KMS-11 (cell line): ENCODE results near the gene ARHGAP28.

Experiments used
- H2AFZ ChIP-seq: fragments of 200-600 bp; sonication (generic); 2 replicates; pipeline ENCODE4 v1.6.1; 2016; ENCODE audit warnings: antibody characterized with exemption, mixed run types, low read depth
- H3K27ac ChIP-seq: fragments of 200-600 bp; sonication (generic); 2 replicates; pipeline ENCODE4 v1.6.1; 2016; ENCODE audit warnings: mild to moderate bottlenecking, mixed run types
- H3K27me3 ChIP-seq: fragments of 200-600 bp; sonication (generic); 2 replicates; pipeline ENCODE4 v1.6.1; 2017; ENCODE audit warnings: mild to moderate bottlenecking, low read depth, mixed run types, moderate library complexity; ENCODE audit not compliant: insufficient read depth
- H3K36me3 ChIP-seq: fragments of 200-600 bp; sonication (generic); 2 replicates; pipeline ENCODE4 v1.6.1; 2017; ENCODE audit warnings: mild to moderate bottlenecking, mixed run types; ENCODE audit not compliant: insufficient read depth
- H3K4me1 ChIP-seq: fragments of 200-600 bp; sonication (generic); 2 replicates; pipeline ENCODE4 v1.6.1; 2016; ENCODE audit warnings: mild to moderate bottlenecking, low read depth, mixed run types; ENCODE audit not compliant: poor library complexity, severe bottlenecking
- H3K4me2 ChIP-seq: fragments of 200-600 bp; sonication (generic); 2 replicates; pipeline ENCODE4 v1.7.0; 2016; ENCODE audit warnings: mild to moderate bottlenecking, mixed run types
- H3K4me3 ChIP-seq: fragments of 200-600 bp; sonication (generic); IDR thresholded peaks from 2 replicates; pipeline ENCODE4 v1.6.1; 2017; ENCODE audit warnings: low read depth, low read length, mixed read lengths; ENCODE audit not compliant: insufficient read depth
- H3K79me2 ChIP-seq: fragments of 200-600 bp; sonication (generic); 2 replicates; pipeline ENCODE4 v1.6.1; 2016; ENCODE audit warnings: low read depth, mixed run types; ENCODE audit not compliant: insufficient read depth
- H3K9ac ChIP-seq: fragments of 200-600 bp; sonication (generic); 2 replicates; pipeline ENCODE4 v1.6.1; 2016; ENCODE audit warnings: mild to moderate bottlenecking, mixed run types
- H4K20me1 ChIP-seq: fragments of 200-600 bp; sonication (generic); 2 replicates; pipeline ENCODE4 v1.6.1; 2016; ENCODE audit warnings: mild to moderate bottlenecking, mixed run types; ENCODE audit not compliant: insufficient read depth
- CTCF ChIP-seq: fragments of 200-600 bp; sonication (generic); conservative IDR thresholded peaks from 2 replicates; pipeline ENCODE4 v1.6.1; 2017; ENCODE audit warnings: low read depth, mild to moderate bottlenecking, antibody characterized with exemption, low read length, moderate library complexity, mixed read lengths

ARHGAP28 gene

GRCh38 chr18:6784046-6784445, 54.5 kb downstream of the ARHGAP28 start:
- Histone ChIP-seq H3K4me3 (no peak overlapping the region), H3K4me2 (no peak overlapping the region), H3K79me2 (no peaks in the 10 kb centered on the region), H2AFZ (no peak overlapping the region), H3K9ac (no peak overlapping the region), H3K27me3 (no peaks in the 10 kb centered on the region), H4K20me1 (no peaks in the 10 kb centered on the region), H3K36me3 (no peaks in the 10 kb centered on the region), H3K4me1 (no peaks in the 10 kb centered on the region), H3K27ac (no peak overlapping the region)
- no peak for TF ChIP-seq CTCF

GRCh38 chr18:6785001-6785400, 55.5 kb downstream of the ARHGAP28 start:
- Histone ChIP-seq H2AFZ (no peak overlapping the region), H3K27ac (no peak overlapping the region), H3K9ac (no peak overlapping the region), H3K4me1 (no peaks in the 10 kb centered on the region), H3K79me2 (no peaks in the 10 kb centered on the region), H3K4me2 (no peak overlapping the region), H3K4me3 (no peak overlapping the region), H3K36me3 (no peaks in the 10 kb centered on the region), H3K27me3 (no peaks in the 10 kb centered on the region), H4K20me1 (no peaks in the 10 kb centered on the region)
- no peak for TF ChIP-seq CTCF

- no peak for TF ChIP-seq CTCF
- Histone ChIP-seq H3K27ac (no peak overlapping the region), H3K79me2 (no peaks in the 10 kb centered on the region), H3K36me3 (no peaks in the 10 kb centered on the region), H3K27me3 (no peaks in the 10 kb centered on the region), H3K4me3 (no peak overlapping the region), H3K4me1 (no peaks in the 10 kb centered on the region), H2AFZ (no peak overlapping the region), H3K4me2 (no peak overlapping the region), H3K9ac (no peak overlapping the region), H4K20me1 (no peaks in the 10 kb centered on the region)
Measured at GRCh38 chr18:6785411-6785810, 55.9 kb downstream of the ARHGAP28 start.

- Histone ChIP-seq H3K4me3 (no peak overlapping the region), H4K20me1 (no peaks in the 10 kb centered on the region), H2AFZ (no peak overlapping the region), H3K4me2 (no peak overlapping the region), H3K9ac (no peak overlapping the region), H3K27ac (no peak overlapping the region), H3K79me2 (no peaks in the 10 kb centered on the region), H3K27me3 (no peaks in the 10 kb centered on the region), H3K4me1 (no peaks in the 10 kb centered on the region), H3K36me3 (no peaks in the 10 kb centered on the region)
- no peak for TF ChIP-seq CTCF
Measured at GRCh38 chr18:6792391-6792790, 62.9 kb downstream of the ARHGAP28 start.

- H3K27ac ChIP-seq = no peak overlapping the region
- no peaks in the 10 kb centered on the region for H3K79me2 ChIP-seq
- no peaks in the 10 kb centered on the region for H3K4me1 ChIP-seq
- H3K36me3 ChIP-seq = no peaks in the 10 kb centered on the region
- no peak for TF ChIP-seq CTCF
- no peak overlapping the region for H3K4me2 ChIP-seq
- H3K9ac ChIP-seq = no peak overlapping the region
- no peaks in the 10 kb centered on the region for H4K20me1 ChIP-seq
- no peaks in the 10 kb centered on the region for H3K27me3 ChIP-seq
- no peak overlapping the region for H3K4me3 ChIP-seq
- no peak overlapping the region for H2AFZ ChIP-seq
Measured at GRCh38 chr18:6793455-6793854, 63.9 kb downstream of the ARHGAP28 start.
